Measurements from ENCODE around the gene ZG16B. TPM values are rescaled to one million over a fixed set of nuclear protein-coding genes. Genes with fewer than 3 reads are reported as not detected.

ZG16B gene
- total RNA-seq, 1 experiment from 2014 or later = not detected

DNA sequence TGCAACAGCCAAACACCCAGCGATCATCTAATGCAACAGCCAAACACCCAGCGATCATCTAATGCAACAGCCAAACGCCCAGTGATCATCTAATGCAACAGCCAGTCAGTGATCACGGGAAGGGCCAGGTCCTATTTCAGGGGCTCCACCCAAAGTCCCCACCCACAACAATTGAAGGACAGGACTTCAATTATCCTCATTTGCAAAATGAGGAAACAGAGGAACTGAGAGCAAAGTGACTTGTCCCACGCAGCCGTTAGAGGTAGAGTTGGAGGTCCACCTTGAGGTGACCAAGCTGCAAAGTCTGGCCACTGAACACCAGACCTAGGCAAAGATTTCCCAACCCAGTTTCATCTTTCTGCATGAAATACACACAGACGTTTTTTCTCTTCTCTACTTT, 3.7 kb downstream of the ZG16B start (continued):
- TF ChIP-seq NR3C1 (CRISPR knock-in tag; conservative IDR thresholded peaks at IDR 0.05; ENCODE audit: low read depth) (no peak), SP1 (CRISPR knock-in tag; conservative IDR thresholded peaks at IDR 0.05) (no peak), RORB (CRISPR knock-in tag; IDR thresholded peaks at IDR 0.05) (no peak), PRRX2 (CRISPR knock-in tag; IDR thresholded peaks at IDR 0.05) (no peak), FOXJ3 (CRISPR knock-in tag; IDR thresholded peaks at IDR 0.05; ENCODE audit: borderline replicate concordance) (no peak)
- TF ChIP-seq, protein P1, sequence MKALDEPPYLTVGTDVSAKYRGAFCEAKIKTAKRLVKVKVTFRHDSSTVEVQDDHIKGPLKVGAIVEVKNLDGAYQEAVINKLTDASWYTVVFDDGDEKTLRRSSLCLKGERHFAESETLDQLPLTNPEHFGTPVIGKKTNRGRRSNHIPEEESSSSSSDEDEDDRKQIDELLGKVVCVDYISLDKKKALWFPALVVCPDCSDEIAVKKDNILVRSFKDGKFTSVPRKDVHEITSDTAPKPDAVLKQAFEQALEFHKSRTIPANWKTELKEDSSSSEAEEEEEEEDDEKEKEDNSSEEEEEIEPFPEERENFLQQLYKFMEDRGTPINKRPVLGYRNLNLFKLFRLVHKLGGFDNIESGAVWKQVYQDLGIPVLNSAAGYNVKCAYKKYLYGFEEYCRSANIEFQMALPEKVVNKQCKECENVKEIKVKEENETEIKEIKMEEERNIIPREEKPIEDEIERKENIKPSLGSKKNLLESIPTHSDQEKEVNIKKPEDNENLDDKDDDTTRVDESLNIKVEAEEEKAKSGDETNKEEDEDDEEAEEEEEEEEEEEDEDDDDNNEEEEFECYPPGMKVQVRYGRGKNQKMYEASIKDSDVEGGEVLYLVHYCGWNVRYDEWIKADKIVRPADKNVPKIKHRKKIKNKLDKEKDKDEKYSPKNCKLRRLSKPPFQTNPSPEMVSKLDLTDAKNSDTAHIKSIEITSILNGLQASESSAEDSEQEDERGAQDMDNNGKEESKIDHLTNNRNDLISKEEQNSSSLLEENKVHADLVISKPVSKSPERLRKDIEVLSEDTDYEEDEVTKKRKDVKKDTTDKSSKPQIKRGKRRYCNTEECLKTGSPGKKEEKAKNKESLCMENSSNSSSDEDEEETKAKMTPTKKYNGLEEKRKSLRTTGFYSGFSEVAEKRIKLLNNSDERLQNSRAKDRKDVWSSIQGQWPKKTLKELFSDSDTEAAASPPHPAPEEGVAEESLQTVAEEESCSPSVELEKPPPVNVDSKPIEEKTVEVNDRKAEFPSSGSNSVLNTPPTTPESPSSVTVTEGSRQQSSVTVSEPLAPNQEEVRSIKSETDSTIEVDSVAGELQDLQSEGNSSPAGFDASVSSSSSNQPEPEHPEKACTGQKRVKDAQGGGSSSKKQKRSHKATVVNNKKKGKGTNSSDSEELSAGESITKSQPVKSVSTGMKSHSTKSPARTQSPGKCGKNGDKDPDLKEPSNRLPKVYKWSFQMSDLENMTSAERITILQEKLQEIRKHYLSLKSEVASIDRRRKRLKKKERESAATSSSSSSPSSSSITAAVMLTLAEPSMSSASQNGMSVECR (CRISPR knock-in tag; IDR thresholded peaks at IDR 0.05; ENCODE audit: borderline replicate concordance) = no peak
- TF ChIP-seq, protein P2, sequence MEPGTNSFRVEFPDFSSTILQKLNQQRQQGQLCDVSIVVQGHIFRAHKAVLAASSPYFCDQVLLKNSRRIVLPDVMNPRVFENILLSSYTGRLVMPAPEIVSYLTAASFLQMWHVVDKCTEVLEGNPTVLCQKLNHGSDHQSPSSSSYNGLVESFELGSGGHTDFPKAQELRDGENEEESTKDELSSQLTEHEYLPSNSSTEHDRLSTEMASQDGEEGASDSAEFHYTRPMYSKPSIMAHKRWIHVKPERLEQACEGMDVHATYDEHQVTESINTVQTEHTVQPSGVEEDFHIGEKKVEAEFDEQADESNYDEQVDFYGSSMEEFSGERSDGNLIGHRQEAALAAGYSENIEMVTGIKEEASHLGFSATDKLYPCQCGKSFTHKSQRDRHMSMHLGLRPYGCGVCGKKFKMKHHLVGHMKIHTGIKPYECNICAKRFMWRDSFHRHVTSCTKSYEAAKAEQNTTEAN (CRISPR knock-in tag; IDR thresholded peaks at IDR 0.05) = no peak

DNA sequence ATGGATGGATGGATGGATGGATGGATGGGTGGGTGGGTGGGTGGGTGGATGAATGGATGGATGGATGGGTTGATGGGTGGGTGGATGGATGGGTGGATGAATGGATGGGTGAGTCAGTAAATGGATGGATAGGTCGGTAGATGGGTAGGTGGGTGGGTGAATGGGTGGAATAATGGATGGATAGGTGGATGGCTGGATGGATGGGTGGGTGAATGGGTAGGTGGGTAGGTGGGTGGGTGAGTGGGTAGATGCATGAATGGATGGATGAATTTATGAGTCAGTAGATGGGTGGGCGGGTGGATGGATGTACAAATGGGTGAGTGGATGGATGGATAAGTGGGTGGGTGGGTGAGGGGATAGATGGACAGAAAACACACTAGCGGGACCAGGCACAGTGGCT, 4.9 kb downstream of the ZG16B start:
- Mint-ChIP-seq H3K9me3 (peaks cover 6% of the 10 kb centered on the region), H3K36me3 (no peaks in the 10 kb centered on the region), H3K4me1 (peaks cover 14% of the 10 kb centered on the region), H3K4me3 (no peak overlapping the region), H3K27ac (no peak overlapping the region), H3K27me3 (ENCODE audit: low read depth) (peaks cover 14% of the 10 kb centered on the region)
- ChIA-PET POLR2A (no interaction called here), CTCF (no interaction called here)
- no peak for DNase-seq (ENCODE audit: low spot score)
- ATAC-seq = no peak
- TF ChIP-seq, protein P3, sequence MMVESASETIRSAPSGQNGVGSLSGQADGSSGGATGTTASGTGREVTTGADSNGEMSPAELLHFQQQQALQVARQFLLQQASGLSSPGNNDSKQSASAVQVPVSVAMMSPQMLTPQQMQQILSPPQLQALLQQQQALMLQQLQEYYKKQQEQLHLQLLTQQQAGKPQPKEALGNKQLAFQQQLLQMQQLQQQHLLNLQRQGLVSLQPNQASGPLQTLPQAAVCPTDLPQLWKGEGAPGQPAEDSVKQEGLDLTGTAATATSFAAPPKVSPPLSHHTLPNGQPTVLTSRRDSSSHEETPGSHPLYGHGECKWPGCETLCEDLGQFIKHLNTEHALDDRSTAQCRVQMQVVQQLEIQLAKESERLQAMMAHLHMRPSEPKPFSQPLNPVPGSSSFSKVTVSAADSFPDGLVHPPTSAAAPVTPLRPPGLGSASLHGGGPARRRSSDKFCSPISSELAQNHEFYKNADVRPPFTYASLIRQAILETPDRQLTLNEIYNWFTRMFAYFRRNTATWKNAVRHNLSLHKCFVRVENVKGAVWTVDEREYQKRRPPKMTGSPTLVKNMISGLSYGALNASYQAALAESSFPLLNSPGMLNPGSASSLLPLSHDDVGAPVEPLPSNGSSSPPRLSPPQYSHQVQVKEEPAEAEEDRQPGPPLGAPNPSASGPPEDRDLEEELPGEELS (CRISPR knock-in tag; IDR thresholded peaks at IDR 0.05) = no peak
- TF ChIP-seq ELF4 (CRISPR knock-in tag; IDR thresholded peaks at IDR 0.05; ENCODE audit: low read depth) (no peak), GRHL2 (CRISPR knock-in tag; IDR thresholded peaks at IDR 0.05; ENCODE audit: insufficient replicate concordance, severe bottlenecking) (no peak), RORB (CRISPR knock-in tag; IDR thresholded peaks at IDR 0.05) (no peak), CREM (CRISPR knock-in tag; IDR thresholded peaks at IDR 0.05) (no peak), GABPB1 (CRISPR knock-in tag; IDR thresholded peaks at IDR 0.05) (no peak), HMGA2 (CRISPR knock-in tag; IDR thresholded peaks at IDR 0.05) (no peak), ZNF396 (CRISPR knock-in tag; IDR thresholded peaks at IDR 0.05; ENCODE audit: borderline replicate concordance) (no peak), SP1 (CRISPR knock-in tag; conservative IDR thresholded peaks at IDR 0.05) (no peak), KAT7 (CRISPR knock-in tag; IDR thresholded peaks at IDR 0.05; ENCODE audit: borderline replicate concordance) (no peak), ETV6 (CRISPR knock-in tag; IDR thresholded peaks at IDR 0.05) (no peak), CREB1 (CRISPR knock-in tag; IDR thresholded peaks at IDR 0.05) (no peak), EMX1 (CRISPR knock-in tag; IDR thresholded peaks at IDR 0.05) (no peak), TP53 (CRISPR knock-in tag; IDR thresholded peaks at IDR 0.05) (no peak), RELA (CRISPR knock-in tag; IDR thresholded peaks at IDR 0.05; ENCODE audit: borderline replicate concordance) (no peak), IRF2 (CRISPR knock-in tag; IDR thresholded peaks at IDR 0.05; ENCODE audit: borderline replicate concordance, low read depth) (no peak)
- TF ChIP-seq, protein P4, sequence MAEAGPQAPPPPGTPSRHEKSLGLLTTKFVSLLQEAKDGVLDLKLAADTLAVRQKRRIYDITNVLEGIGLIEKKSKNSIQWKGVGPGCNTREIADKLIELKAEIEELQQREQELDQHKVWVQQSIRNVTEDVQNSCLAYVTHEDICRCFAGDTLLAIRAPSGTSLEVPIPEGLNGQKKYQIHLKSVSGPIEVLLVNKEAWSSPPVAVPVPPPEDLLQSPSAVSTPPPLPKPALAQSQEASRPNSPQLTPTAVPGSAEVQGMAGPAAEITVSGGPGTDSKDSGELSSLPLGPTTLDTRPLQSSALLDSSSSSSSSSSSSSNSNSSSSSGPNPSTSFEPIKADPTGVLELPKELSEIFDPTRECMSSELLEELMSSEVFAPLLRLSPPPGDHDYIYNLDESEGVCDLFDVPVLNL (CRISPR knock-in tag; IDR thresholded peaks at IDR 0.05; ENCODE audit: borderline replicate concordance, low read depth) = no peak
- TF ChIP-seq, protein P5, sequence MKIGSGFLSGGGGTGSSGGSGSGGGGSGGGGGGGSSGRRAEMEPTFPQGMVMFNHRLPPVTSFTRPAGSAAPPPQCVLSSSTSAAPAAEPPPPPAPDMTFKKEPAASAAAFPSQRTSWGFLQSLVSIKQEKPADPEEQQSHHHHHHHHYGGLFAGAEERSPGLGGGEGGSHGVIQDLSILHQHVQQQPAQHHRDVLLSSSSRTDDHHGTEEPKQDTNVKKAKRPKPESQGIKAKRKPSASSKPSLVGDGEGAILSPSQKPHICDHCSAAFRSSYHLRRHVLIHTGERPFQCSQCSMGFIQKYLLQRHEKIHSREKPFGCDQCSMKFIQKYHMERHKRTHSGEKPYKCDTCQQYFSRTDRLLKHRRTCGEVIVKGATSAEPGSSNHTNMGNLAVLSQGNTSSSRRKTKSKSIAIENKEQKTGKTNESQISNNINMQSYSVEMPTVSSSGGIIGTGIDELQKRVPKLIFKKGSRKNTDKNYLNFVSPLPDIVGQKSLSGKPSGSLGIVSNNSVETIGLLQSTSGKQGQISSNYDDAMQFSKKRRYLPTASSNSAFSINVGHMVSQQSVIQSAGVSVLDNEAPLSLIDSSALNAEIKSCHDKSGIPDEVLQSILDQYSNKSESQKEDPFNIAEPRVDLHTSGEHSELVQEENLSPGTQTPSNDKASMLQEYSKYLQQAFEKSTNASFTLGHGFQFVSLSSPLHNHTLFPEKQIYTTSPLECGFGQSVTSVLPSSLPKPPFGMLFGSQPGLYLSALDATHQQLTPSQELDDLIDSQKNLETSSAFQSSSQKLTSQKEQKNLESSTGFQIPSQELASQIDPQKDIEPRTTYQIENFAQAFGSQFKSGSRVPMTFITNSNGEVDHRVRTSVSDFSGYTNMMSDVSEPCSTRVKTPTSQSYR (CRISPR knock-in tag; IDR thresholded peaks at IDR 0.05) = no peak

Measured in WTC11 (cell line).